PFSK-1 (cell line): ENCODE results near the gene FMN1.

Source experiments
- POLR2AphosphoS5 ChIP-seq: IDR thresholded peaks from 2 replicates; pipeline ENCODE4 v1.6.1; 2012; ENCODE audit warnings: low read depth, mild to moderate bottlenecking, control low read depth, low read length, moderate library complexity
- REST ChIP-seq, 2 experiments: IDR thresholded peaks; 2 replicates each; pipeline versions ENCODE4 v1.6.1 to v1.8.0; 2011 to 2012; ENCODE audit warnings: low read depth in 2 of 2, low read length in 2 of 2, control low read depth in 1 of 2, inconsistent platforms in 1 of 2, mild to moderate bottlenecking in 1 of 2, moderate library complexity in 1 of 2; ENCODE audit not compliant: insufficient read depth in 1 of 2
- SIN3A ChIP-seq: IDR thresholded peaks from 2 replicates; pipeline ENCODE4 v1.6.1; 2012; ENCODE audit warnings: mild to moderate bottlenecking, low read length, moderate library complexity, borderline replicate concordance; ENCODE audit not compliant: insufficient read depth
- TAF1 ChIP-seq: IDR thresholded peaks from 2 replicates; pipeline ENCODE4 v1.6.1; 2012; ENCODE audit warnings: low read length, control low read depth, borderline replicate concordance; ENCODE audit not compliant: insufficient read depth

GRCh38 chr15:32884146-32884545 is 310.4 kb downstream of the FMN1 start:
- TF ChIP-seq POLR2AphosphoS5 (no peak), TAF1 (no peak), REST (IDR thresholded peaks at IDR 0.05; ENCODE audit: insufficient read depth in 1 of 2, low read depth in 2 of 2, low read length in 2 of 2) (no peak), SIN3A (no peak)
